ENCODE measurements around the gene GIT2. TPM values are rescaled to one million over a fixed set of nuclear protein-coding genes. Genes with fewer than 3 reads are reported as not detected.
A peak's percentile ranks its signal among the peaks of the same experiment; 100 is the strongest.
"Not testable (repeated sequence)": the region's sequence is repeated elsewhere in the genome, so short reads cannot be mapped to it uniquely, and the experiment has no call there.

Gene GIT2
- total RNA-seq, 2 donors from 2014 or later: 24.8 to 26.8 TPM

- DNase-seq (ENCODE audit: low spot score): no peak
- Histone ChIP-seq H3K4me1 (peaks cover 0 to 20% of the 10 kb centered on the region in 2 donors), H3K9me3 (no peaks in the 10 kb centered on the region), H3K36me3 (peaks cover 51% of the 10 kb centered on the region), H3K27me3 (no peaks in the 10 kb centered on the region), H3K4me3 (no peak overlapping the region), H3K27ac (no peak overlapping the region)
- no peak for TF ChIP-seq CTCF (IDR thresholded peaks at IDR 0.05)
Observed at GRCh38 chr12:109902891-109903418, 93.2 kb downstream of the GIT2 start.

GRCh38 chr12:109900752-109901580, 95.2 kb downstream of the GIT2 start:
- no peak for TF ChIP-seq CTCF (IDR thresholded peaks at IDR 0.05)
- Histone ChIP-seq H3K27me3 (no peaks in the 10 kb centered on the region), H3K4me3 (peak overlapping the region; percentile 59 to 91), H3K9me3 (no peaks in the 10 kb centered on the region), H3K27ac (peak overlapping the region; percentile 73 to 81), H3K36me3 (peaks cover 31% of the 10 kb centered on the region), H3K4me1 (peaks cover 0 to 20% of the 10 kb centered on the region in 2 donors)
- no peak for DNase-seq (ENCODE audit: low spot score)

GRCh38 chr12:109899783-109900751, 96.1 kb downstream of the GIT2 start, which contains the start of gene TCHP:
TCHP (plus strand) TSS chr12:109900274; CDS start chr12:109903027, 2,753 bp downstream.
- TF ChIP-seq CTCF (IDR thresholded peaks at IDR 0.05): peak in 1 of 2 donors; percentile 59
- H3K9me3 ChIP-seq: no peaks in the 10 kb centered on the region

GRCh38 chr12:109899345-109899744, 96.8 kb downstream of the GIT2 start:
- Histone ChIP-seq H3K4me1 (peaks cover 0 to 20% of the 10 kb centered on the region in 2 donors), H3K36me3 (peaks cover 15% of the 10 kb centered on the region), H3K27ac (peak overlapping the region in 1 of 2 donors; percentile 73), H3K4me3 (peak overlapping the region; percentile 59 to 91)
- not testable (repeated sequence) for H3K9me3 ChIP-seq; H3K27me3 ChIP-seq; DNase-seq (ENCODE audit: low spot score)

More at GRCh38 chr12:109899783-109900751, 96.1 kb downstream of the GIT2 start, which contains the start of gene TCHP:
- peaks cover 0 to 20% of the 10 kb centered on the region in 2 donors for H3K4me1 ChIP-seq
- peaks cover 22% of the 10 kb centered on the region for H3K36me3 ChIP-seq
- peak; percentile 90 for DNase-seq (ENCODE audit: low spot score)
- H3K27me3 ChIP-seq: no peaks in the 10 kb centered on the region
- peak within 1 kb of the TSS; percentile 73 to 81 for H3K27ac ChIP-seq
- H3K4me3 ChIP-seq: peak within 1 kb of the TSS; percentile 59 to 91

GRCh38 chr12:109897029-109897428, 99.1 kb downstream of the GIT2 start:
- H3K36me3 ChIP-seq: no peaks in the 10 kb centered on the region
- no peak for TF ChIP-seq CTCF (IDR thresholded peaks at IDR 0.05)
- no peaks in the 10 kb centered on the region for H3K9me3 ChIP-seq
- no peak overlapping the region for H3K4me3 ChIP-seq
- no peak overlapping the region for H3K27ac ChIP-seq
- H3K27me3 ChIP-seq: no peaks in the 10 kb centered on the region
- DNase-seq (ENCODE audit: low spot score): no peak
- H3K4me1 ChIP-seq: peaks cover 0 to 20% of the 10 kb centered on the region in 2 donors

Data from right atrium auricular region (tissue), 2 donors.